K562 (cell line): ENCODE data around the gene WDR45. TPM values are rescaled to one million over a fixed set of nuclear protein-coding genes. Genes with fewer than 3 reads are reported as not detected.

Experiments
- E2F4 ChIP-seq: sonication (generic); formaldehyde crosslinking; IDR thresholded peaks from 2 replicates; pipeline ENCODE4 v1.8.0; 2022; ENCODE audit warnings: mild to moderate bottlenecking, low read depth, missing genetic modification reagents
- HEY1 ChIP-seq: fragments of 250-450 bp; sonication (Bioruptor Pico); IDR thresholded peaks from 2 replicates; pipeline ENCODE4 v1.5.0; 2020; ENCODE audit warnings: mild to moderate bottlenecking, moderate library complexity, borderline replicate concordance
- MTF1 ChIP-seq: fragments of 250-450 bp; sonication (Bioruptor Pico); IDR thresholded peaks from 2 replicates; pipeline ENCODE4 v1.9.0; 2021; ENCODE audit warnings: moderate library complexity, mild to moderate bottlenecking, inconsistent platforms, borderline replicate concordance
- REST ChIP-seq, 2 experiments: fragments of 450-650 bp; formaldehyde crosslinking in 1 of 2; IDR thresholded peaks; 2 replicates each; pipeline versions ENCODE4 v1.4.0 to v1.6.1; 2014 to 2020; ENCODE audit warnings: mild to moderate bottlenecking in 2 of 2, borderline replicate concordance in 1 of 2, low read depth in 1 of 2
- TAF7 ChIP-seq: fragments of 450-650 bp; IDR thresholded peaks from 2 replicates; pipeline ENCODE4 v1.6.1; 2016; ENCODE audit warnings: missing genetic modification characterization, missing compliant biosample characterization
- polyA plus RNA-seq, 8 experiments: library from polyadenylated mRNA; depleted of rRNA in 4 of 8; stranded (reverse) in 5 of 8; unstranded in 3 of 8; fragments of >200 nt; fragmentation: Nextera tagmentation in 2 of 8; fragmentation: Illumina TruSeq in 1 of 8; extraction: Ambion mirVana in 2 of 8; extraction: Trizol in 1 of 8; gene quantifications; 2 replicates each; pipeline versions ENCODE4 v1.2.1 to v1.2.3, GENCODE V29; 2011 to 2014; ENCODE audit warnings: inconsistent platforms in 1 of 8, missing spikeins in 1 of 8
- total RNA-seq, 7 experiments: library from RNA; depleted of rRNA in 6 of 7; stranded (reverse); fragments of >200 nt in 6 of 7; fragmentation: Illumina TruSeq in 2 of 7; extraction: Trizol in 2 of 7; gene quantifications; 2 replicates each; pipeline versions ENCODE4 v1.2.1 to v1.2.3, GENCODE V29; 2011 to 2021; ENCODE audit warnings: low replicate concordance in 1 of 7

WDR45 gene
- total and polyA plus RNA-seq, 9 of the 15 experiments (the other 6 are each of a cell fraction or from before 2014, with no cell fraction given), result 19.4 to 136 (median 59.7) TPM

GRCh38 chrX:49063715-49064114 is 16.0 kb downstream of the WDR45 start (continued):
- TF ChIP-seq REST (IDR thresholded peaks at IDR 0.05; ENCODE audit: borderline replicate concordance) (no peak), REST (CRISPR knock-in tag; IDR thresholded peaks at IDR 0.05; ENCODE audit: low read depth) (no peak), E2F4 (CRISPR knock-in tag) (no peak), TAF7 (tag) (no peak), MTF1 (CRISPR knock-in tag) (no peak), HEY1 (CRISPR knock-in tag) (no peak)
